ENCODE measurements around the gene LGR4.

DNA sequence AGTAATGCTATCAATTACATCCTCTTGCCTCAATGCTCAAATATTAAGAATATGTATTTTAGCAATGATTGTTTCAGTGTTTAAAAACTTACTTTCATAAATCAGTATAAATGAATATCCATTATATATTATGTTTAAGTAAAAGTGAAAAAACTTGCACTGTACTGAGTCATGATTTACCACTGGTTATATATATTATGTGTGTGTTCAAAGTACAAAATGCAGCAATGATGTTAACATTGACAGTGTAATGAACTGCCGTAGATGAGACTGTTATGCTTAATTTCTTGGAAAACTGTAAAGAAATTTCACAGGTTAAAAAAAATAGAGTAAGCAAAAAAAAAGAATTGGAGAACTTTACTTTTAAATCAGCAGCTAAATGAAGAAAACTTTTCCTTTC lies 25.3 kb upstream of the LGR4 start:
- TF ChIP-seq CTCF (conservative IDR thresholded peaks at IDR 0.05; ENCODE audit: low read depth in 2 of 2) = no peak
- no peak for TF ChIP-seq EZH2 (IDR thresholded peaks at IDR 0.05; ENCODE audit: low read depth, unreplicated experiment)
- TF ChIP-seq POLR2AphosphoS5 (IDR thresholded peaks at IDR 0.05; ENCODE audit: low read depth) = no peak
- no peak for TF ChIP-seq REST (IDR thresholded peaks at IDR 0.05; ENCODE audit: unreplicated experiment)
- no peak for TF ChIP-seq STAT1 (IDR thresholded peaks at IDR 0.05; ENCODE audit: unreplicated experiment)
- TF ChIP-seq EZH2phosphoT487 (IDR thresholded peaks at IDR 0.05; ENCODE audit: unreplicated experiment) = no peak
- TF ChIP-seq ZNF331 (CRISPR knock-in tag; IDR thresholded peaks at IDR 0.05; ENCODE audit: low read depth) = no peak
- no peak for TF ChIP-seq CREB1 (CRISPR knock-in tag; IDR thresholded peaks at IDR 0.05; ENCODE audit: low read depth)
- TF ChIP-seq, protein P1, sequence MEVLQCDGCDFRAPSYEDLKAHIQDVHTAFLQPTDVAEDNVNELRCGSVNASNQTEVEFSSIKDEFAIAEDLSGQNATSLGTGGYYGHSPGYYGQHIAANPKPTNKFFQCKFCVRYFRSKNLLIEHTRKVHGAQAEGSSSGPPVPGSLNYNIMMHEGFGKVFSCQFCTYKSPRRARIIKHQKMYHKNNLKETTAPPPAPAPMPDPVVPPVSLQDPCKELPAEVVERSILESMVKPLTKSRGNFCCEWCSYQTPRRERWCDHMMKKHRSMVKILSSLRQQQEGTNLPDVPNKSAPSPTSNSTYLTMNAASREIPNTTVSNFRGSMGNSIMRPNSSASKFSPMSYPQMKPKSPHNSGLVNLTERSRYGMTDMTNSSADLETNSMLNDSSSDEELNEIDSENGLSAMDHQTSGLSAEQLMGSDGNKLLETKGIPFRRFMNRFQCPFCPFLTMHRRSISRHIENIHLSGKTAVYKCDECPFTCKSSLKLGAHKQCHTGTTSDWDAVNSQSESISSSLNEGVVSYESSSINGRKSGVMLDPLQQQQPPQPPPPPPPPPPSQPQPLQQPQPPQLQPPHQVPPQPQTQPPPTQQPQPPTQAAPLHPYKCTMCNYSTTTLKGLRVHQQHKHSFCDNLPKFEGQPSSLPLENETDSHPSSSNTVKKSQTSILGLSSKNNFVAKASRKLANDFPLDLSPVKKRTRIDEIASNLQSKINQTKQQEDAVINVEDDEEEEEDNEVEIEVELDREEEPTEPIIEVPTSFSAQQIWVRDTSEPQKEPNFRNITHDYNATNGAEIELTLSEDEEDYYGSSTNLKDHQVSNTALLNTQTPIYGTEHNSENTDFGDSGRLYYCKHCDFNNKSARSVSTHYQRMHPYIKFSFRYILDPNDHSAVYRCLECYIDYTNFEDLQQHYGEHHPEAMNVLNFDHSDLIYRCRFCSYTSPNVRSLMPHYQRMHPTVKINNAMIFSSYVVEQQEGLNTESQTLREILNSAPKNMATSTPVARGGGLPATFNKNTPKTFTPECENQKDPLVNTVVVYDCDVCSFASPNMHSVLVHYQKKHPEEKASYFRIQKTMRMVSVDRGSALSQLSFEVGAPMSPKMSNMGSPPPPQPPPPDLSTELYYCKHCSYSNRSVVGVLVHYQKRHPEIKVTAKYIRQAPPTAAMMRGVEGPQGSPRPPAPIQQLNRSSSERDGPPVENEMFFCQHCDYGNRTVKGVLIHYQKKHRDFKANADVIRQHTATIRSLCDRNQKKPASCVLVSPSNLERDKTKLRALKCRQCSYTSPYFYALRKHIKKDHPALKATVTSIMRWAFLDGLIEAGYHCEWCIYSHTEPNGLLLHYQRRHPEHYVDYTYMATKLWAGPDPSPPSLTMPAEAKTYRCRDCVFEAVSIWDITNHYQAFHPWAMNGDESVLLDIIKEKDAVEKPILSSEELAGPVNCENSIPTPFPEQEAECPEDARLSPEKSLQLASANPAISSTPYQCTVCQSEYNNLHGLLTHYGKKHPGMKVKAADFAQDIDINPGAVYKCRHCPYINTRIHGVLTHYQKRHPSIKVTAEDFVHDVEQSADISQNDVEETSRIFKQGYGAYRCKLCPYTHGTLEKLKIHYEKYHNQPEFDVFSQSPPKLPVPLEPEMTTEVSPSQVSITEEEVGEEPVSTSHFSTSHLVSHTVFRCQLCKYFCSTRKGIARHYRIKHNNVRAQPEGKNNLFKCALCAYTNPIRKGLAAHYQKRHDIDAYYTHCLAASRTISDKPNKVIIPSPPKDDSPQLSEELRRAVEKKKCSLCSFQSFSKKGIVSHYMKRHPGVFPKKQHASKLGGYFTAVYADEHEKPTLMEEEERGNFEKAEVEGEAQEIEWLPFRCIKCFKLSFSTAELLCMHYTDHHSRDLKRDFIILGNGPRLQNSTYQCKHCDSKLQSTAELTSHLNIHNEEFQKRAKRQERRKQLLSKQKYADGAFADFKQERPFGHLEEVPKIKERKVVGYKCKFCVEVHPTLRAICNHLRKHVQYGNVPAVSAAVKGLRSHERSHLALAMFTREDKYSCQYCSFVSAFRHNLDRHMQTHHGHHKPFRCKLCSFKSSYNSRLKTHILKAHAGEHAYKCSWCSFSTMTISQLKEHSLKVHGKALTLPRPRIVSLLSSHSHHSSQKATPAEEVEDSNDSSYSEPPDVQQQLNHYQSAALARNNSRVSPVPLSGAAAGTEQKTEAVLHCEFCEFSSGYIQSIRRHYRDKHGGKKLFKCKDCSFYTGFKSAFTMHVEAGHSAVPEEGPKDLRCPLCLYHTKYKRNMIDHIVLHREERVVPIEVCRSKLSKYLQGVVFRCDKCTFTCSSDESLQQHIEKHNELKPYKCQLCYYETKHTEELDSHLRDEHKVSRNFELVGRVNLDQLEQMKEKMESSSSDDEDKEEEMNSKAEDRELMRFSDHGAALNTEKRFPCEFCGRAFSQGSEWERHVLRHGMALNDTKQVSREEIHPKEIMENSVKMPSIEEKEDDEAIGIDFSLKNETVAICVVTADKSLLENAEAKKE (CRISPR knock-in tag; IDR thresholded peaks at IDR 0.05) = no peak
- TF ChIP-seq, protein P2, sequence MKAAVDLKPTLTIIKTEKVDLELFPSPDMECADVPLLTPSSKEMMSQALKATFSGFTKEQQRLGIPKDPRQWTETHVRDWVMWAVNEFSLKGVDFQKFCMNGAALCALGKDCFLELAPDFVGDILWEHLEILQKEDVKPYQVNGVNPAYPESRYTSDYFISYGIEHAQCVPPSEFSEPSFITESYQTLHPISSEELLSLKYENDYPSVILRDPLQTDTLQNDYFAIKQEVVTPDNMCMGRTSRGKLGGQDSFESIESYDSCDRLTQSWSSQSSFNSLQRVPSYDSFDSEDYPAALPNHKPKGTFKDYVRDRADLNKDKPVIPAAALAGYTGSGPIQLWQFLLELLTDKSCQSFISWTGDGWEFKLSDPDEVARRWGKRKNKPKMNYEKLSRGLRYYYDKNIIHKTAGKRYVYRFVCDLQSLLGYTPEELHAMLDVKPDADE (IDR thresholded peaks at IDR 0.05) = no peak
- TF ChIP-seq NANOG (IDR thresholded peaks at IDR 0.05; ENCODE audit: borderline replicate concordance) = no peak
- no peak for TF ChIP-seq ZNF114 (CRISPR knock-in tag; IDR thresholded peaks at IDR 0.05)

Data from GM23338 (cell line).